Activated T-helper 1 cell treated with anti-CD3 and anti-CD28 coated beads, Interleukin-12 subunit alpha, Interleukin-12 subunit beta, Interleukin-2, Interleukin-4 antibody, amounts not matched to agents 30 ng/mL and 10 ng/mL and 1 ng/mL, durations not matched to agents 14 hours and 24 hours and 36 hours (primary cell): ENCODE data around the gene SGCG. TPM values are rescaled to one million over a fixed set of nuclear protein-coding genes. Genes with fewer than 3 reads are reported as not detected.

Experiments
- DNase-seq: peaks from one replicate; pipeline ENCODE4 v3.0.0; 2021; ENCODE audit warnings: low spot score
- H3K27ac Mint-ChIP-seq: one replicate; pipeline ENCODE4 v1.8.0; 2021; ENCODE audit warnings: mild to moderate bottlenecking, mixed read lengths
- H3K27me3 Mint-ChIP-seq: one replicate; pipeline ENCODE4 v1.8.0; 2022; ENCODE audit warnings: mild to moderate bottlenecking, moderate library complexity, mixed read lengths; ENCODE audit not compliant: insufficient read depth
- H3K36me3 Mint-ChIP-seq: one replicate; pipeline ENCODE4 v1.8.0; 2021; ENCODE audit warnings: low read depth, mixed read lengths
- H3K4me1 Mint-ChIP-seq: one replicate; pipeline ENCODE4 v1.8.0; 2021; ENCODE audit warnings: low read depth, mixed read lengths
- H3K4me3 Mint-ChIP-seq: one replicate; pipeline ENCODE4 v1.8.0; 2021; ENCODE audit warnings: mild to moderate bottlenecking, moderate library complexity, mixed read lengths
- H3K9me3 Mint-ChIP-seq: one replicate; pipeline ENCODE4 v1.8.0; 2021; ENCODE audit warnings: mixed read lengths
- intact Hi-C: fragments of 100-400 bp; cut with micrococcal nuclease; formaldehyde crosslinking; loops from one replicate; pipeline ENCODE4 v1.15.1; 2024
- total RNA-seq: library from RNA; stranded (reverse); gene quantifications from 2 replicates; pipeline ENCODE4 v1.2.3, GENCODE V29; 2022

Gene SGCG
- total RNA-seq, 1 donor from 2014 or later = not detected

DNA sequence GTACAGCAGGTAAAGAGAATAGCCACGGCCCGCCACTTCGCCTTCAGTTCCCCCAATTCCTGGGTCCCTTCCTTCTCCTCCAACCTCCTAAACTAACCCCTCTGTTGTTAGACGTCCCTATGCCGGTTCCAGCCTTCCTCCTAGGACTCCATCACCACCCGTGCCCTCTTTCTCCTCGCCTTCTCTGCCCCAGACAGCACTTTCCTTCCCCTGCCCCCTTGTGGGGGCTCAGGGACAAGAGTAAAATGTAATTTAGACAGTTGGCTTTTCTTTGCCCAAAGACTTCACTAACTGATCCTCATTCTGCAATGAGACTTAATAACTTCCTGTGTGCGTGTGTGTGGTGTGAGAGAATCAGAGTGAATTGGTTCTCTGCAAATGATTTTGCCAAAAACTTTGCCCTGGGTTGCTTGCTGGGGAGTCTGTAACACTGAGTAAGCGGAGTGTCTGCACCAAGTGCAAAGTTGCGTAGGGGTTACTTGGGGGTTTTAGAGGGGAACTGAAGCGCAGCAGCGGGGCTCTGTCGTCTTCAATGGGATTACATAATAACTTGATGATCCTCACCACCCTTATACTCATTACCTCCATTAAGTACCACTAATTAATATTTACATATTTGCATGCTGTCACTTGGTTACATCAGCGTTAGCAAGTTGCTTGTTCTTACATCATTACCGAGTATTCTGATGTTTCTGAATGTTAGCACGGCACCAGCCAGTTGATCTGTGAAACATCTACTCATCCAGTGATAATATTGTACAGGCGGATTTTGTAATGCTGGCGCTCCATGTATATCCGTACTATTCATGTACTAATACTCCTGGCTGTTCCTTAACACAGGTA, 19.9 kb upstream of the SGCG start:
- Mint-ChIP-seq H3K27me3 (peaks cover 24% of the 10 kb centered on the region), H3K36me3 (no peaks in the 10 kb centered on the region), H3K4me1 (no peaks in the 10 kb centered on the region), H3K9me3 (no peaks in the 10 kb centered on the region), H3K4me3 (no peak overlapping the region), H3K27ac (no peak overlapping the region)
- intact Hi-C loops = no loop called here
- DNase-seq = no peak

DNA sequence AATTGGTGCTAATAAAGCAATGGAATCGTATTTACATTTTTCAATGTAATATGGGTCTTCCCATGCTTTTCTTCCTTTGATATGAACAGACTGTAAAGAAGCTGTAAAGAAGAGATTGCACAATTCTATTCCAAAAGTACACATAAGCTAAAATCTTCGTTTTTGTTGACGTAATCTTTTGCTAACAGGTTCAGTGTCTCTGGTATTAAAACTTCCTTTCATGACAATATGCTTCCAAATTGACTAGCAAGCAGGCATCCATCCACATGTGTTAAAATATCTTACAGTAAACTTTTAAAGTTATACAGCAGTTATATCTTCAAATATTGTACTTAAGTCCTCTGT, 19.3 kb upstream of the SGCG start:
- no peaks in the 10 kb centered on the region for H3K4me1 Mint-ChIP-seq
- DNase-seq = no peak
- peaks cover 24% of the 10 kb centered on the region for H3K27me3 Mint-ChIP-seq
- no peaks in the 10 kb centered on the region for H3K36me3 Mint-ChIP-seq
- intact Hi-C loops = no loop called here
- H3K9me3 Mint-ChIP-seq = no peaks in the 10 kb centered on the region
- no peak overlapping the region for H3K4me3 Mint-ChIP-seq
- no peak overlapping the region for H3K27ac Mint-ChIP-seq

DNA sequence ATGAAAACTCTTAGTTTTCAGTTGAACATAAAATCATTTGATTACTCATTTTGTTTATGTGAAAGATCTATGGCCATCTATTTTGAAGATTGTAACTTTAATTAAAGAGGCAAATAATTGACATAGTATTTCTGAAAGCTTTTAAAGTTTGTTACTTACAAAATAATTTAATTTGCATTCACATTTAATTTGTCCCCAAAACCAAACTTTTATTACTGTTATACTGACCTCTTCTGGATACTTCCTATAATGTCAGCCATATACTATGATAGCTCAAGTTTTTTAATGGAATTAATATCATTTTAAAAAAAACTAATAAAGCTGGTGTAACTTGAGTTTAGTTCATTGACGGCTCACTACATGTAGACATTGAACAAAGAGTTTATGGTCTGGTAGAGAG, 4.9 kb upstream of the SGCG start:
- H3K9me3 Mint-ChIP-seq = no peaks in the 10 kb centered on the region
- intact Hi-C loops = no loop called here
- H3K36me3 Mint-ChIP-seq = no peaks in the 10 kb centered on the region
- H3K27me3 Mint-ChIP-seq = peaks cover 7% of the 10 kb centered on the region
- no peak overlapping the region for H3K27ac Mint-ChIP-seq
- no peak for DNase-seq
- H3K4me1 Mint-ChIP-seq = no peaks in the 10 kb centered on the region
- H3K4me3 Mint-ChIP-seq = no peak overlapping the region

DNA sequence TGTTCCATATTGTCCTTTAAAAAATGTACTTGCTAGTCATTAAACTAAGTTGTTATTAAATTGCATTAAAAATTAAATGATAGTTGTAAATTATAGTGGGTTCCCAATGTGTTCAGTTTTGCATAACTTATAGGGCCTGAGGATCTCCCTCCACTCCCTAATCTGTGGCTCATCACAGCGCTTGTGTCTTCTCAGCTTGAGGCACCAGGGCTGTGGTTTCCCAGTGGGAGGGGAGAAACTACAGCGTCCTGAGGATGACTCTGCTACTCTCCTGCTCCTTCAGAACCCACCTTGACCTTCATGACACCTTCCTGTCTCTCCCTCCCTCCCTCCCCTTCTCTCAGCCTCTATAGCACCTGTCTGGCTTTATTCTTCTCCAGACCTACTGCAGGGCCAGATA, 1.4 kb downstream of the SGCG start:
- Mint-ChIP-seq H3K27ac (no peak overlapping the region), H3K4me3 (no peak overlapping the region), H3K36me3 (no peaks in the 10 kb centered on the region), H3K27me3 (peaks cover 2% of the 10 kb centered on the region), H3K4me1 (no peaks in the 10 kb centered on the region), H3K9me3 (no peaks in the 10 kb centered on the region)
- DNase-seq = no peak
- intact Hi-C loops = no loop called here

DNA sequence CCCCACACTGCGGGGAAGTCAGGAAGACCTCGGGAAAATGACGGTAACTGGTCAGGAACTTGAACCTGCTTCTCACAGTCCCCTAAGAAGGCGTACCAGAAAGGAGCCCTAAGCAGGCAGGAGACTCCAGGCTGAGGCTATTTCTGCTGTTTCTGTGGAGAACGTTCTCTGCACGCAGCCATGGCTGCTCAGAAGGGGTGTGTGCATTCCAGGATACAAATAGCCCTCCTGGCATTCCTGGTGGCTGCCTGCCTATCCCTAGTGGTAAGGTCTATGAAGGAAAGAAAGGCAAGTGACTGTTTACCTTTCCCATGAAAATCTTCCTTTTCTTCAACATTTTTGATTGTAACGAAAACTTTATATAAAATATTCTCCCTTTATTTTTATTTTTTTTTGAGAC, 2.5 kb downstream of the SGCG start:
- Mint-ChIP-seq H3K27ac (no peak overlapping the region), H3K36me3 (no peaks in the 10 kb centered on the region), H3K4me1 (no peaks in the 10 kb centered on the region), H3K4me3 (no peak overlapping the region), H3K9me3 (no peaks in the 10 kb centered on the region), H3K27me3 (peaks cover under 1% of the 10 kb centered on the region)
- DNase-seq = no peak
- intact Hi-C loops = no loop called here

DNA sequence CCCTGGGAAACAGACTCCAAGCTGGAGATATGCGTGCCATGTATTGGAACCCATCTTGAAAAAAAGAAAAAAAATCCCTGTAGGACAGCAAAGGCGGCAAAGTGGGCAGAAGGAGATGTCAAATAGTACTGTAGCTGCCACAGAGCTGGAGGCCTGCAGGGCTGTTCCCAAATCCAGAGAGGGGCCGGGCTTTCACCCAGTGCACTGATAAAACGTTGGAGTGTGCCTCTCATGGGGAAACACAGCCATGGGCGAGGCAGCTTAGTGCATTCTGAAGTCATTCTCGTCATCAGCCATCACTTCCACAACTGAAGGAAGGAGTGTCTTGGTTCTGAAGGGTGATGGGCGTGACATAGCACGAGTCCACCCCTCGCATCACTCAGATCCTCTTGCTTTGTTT, 4.8 kb downstream of the SGCG start:
- no peaks in the 10 kb centered on the region for H3K9me3 Mint-ChIP-seq
- intact Hi-C loops = no loop called here
- H3K4me3 Mint-ChIP-seq = no peak overlapping the region
- H3K27ac Mint-ChIP-seq = no peak overlapping the region
- no peaks in the 10 kb centered on the region for H3K36me3 Mint-ChIP-seq
- no peaks in the 10 kb centered on the region for H3K27me3 Mint-ChIP-seq
- no peak for DNase-seq
- no peaks in the 10 kb centered on the region for H3K4me1 Mint-ChIP-seq

DNA sequence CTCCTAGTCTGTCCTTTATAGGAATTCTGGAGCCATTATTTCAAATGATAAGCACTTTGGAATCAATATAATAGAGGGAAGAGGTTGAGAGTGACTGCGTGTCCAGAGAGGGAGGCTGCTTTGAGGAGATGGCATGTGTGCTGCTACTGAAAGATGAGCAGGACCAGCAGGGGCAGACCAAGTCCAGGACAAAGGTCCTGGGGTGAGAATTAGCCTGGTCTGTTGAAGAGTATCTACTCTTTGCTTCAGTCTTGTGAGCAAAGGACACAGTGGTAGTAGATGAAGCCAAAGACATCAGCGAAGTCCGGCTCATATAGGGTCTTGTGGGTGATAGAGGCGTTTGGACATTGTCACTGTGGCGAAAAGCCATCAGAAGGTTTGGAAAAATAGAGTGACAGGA, 21.1 kb downstream of the SGCG start:
- H3K9me3 Mint-ChIP-seq = peaks cover 4% of the 10 kb centered on the region
- intact Hi-C loops = no loop called here
- H3K27me3 Mint-ChIP-seq = peaks cover 6% of the 10 kb centered on the region
- no peak overlapping the region for H3K4me3 Mint-ChIP-seq
- H3K36me3 Mint-ChIP-seq = no peaks in the 10 kb centered on the region
- H3K27ac Mint-ChIP-seq = no peak overlapping the region
- H3K4me1 Mint-ChIP-seq = no peaks in the 10 kb centered on the region
- DNase-seq = no peak

DNA sequence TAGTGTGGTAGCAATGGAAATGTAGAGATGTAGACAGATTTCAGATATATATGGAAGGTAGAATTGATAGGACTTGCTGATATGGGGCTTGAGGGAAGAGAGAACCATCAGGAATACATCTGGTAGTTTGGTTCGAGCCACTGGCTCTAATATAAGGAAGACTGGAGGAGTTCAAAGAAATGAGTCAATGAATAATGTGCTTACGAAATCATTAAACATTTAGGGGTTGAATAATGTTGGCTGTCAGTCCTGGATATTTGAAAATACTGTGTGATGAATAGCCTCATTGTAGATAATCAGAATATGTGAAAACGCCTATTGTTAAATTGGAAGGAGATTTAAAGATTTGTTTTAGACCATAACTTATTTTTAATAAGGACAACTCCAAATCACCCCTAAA, 21.6 kb downstream of the SGCG start:
- Mint-ChIP-seq H3K27me3 (peaks cover 6% of the 10 kb centered on the region), H3K4me3 (no peak overlapping the region), H3K36me3 (no peaks in the 10 kb centered on the region), H3K4me1 (no peaks in the 10 kb centered on the region), H3K27ac (no peak overlapping the region), H3K9me3 (peaks cover 4% of the 10 kb centered on the region)
- intact Hi-C loops = no loop called here
- DNase-seq = no peak

DNA sequence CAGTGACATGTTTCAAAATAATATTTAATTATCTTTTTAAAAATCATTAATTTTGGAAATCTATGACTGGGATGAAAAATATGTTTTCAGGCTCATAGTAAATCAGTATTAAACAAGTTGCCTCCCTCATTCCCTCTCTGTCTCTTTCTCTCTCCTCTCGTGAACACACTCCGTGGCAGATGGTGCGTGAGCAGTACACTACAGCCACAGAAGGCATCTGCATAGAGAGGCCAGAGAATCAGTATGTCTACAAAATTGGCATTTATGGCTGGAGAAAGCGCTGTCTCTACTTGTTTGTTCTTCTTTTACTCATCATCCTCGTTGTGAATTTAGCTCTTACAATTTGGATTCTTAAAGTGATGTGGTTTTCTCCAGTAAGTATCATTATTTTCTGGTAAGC, 22.7 kb downstream of the SGCG start:
- H3K36me3 Mint-ChIP-seq = no peaks in the 10 kb centered on the region
- H3K9me3 Mint-ChIP-seq = peaks cover 4% of the 10 kb centered on the region
- no peak for DNase-seq
- H3K4me3 Mint-ChIP-seq = no peak overlapping the region
- intact Hi-C loops = no loop called here
- no peaks in the 10 kb centered on the region for H3K4me1 Mint-ChIP-seq
- H3K27ac Mint-ChIP-seq = no peak overlapping the region
- peaks cover 6% of the 10 kb centered on the region for H3K27me3 Mint-ChIP-seq

DNA sequence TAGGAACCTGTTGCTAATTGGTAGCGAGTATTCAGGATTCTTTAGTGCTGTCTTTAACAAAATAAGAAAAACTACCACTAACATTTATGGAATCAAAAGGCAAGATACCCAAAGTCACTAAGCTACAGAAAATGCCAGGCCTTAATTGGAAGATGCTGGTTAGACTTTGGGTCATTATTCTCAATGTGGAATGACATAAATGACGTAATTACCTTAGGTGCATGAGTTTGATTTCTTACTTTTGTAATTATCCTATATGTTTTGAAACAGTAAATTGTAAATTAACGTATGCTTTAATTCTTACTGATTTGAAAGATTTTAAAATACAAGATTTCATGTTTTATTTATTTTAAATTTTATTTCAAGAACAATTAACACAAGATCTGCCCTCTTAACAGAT, 25.0 kb downstream of the SGCG start:
- intact Hi-C loops = no loop called here
- DNase-seq = no peak
- no peak overlapping the region for H3K4me3 Mint-ChIP-seq
- H3K27me3 Mint-ChIP-seq = peaks cover 6% of the 10 kb centered on the region
- H3K27ac Mint-ChIP-seq = no peak overlapping the region
- H3K9me3 Mint-ChIP-seq = peaks cover 4% of the 10 kb centered on the region
- no peaks in the 10 kb centered on the region for H3K4me1 Mint-ChIP-seq
- H3K36me3 Mint-ChIP-seq = no peaks in the 10 kb centered on the region

DNA sequence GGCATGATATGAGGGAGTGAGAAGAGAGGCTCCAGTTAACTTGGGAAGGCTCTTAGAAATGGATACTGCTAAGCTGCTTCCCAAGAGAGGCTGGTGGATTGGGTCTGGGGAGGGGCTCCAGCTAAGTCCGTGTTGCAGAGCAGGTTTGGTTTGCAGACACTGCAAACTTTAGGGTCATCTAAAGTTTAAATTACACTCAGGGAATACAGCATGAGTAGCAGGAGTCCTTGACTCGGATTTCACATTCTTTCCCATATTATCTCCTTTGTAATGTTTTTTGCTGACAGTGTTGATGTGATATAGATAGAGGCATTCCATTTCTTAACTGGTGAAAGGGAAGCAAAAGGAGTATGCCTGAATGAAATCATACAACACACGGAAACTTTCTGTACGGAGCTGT, 31.9 kb downstream of the SGCG start:
- no peak for DNase-seq
- intact Hi-C loops = no loop called here
- no peaks in the 10 kb centered on the region for H3K27me3 Mint-ChIP-seq
- H3K9me3 Mint-ChIP-seq = peaks cover 11% of the 10 kb centered on the region
- no peaks in the 10 kb centered on the region for H3K36me3 Mint-ChIP-seq
- no peaks in the 10 kb centered on the region for H3K4me1 Mint-ChIP-seq
- no peak overlapping the region for H3K27ac Mint-ChIP-seq
- no peak overlapping the region for H3K4me3 Mint-ChIP-seq

DNA sequence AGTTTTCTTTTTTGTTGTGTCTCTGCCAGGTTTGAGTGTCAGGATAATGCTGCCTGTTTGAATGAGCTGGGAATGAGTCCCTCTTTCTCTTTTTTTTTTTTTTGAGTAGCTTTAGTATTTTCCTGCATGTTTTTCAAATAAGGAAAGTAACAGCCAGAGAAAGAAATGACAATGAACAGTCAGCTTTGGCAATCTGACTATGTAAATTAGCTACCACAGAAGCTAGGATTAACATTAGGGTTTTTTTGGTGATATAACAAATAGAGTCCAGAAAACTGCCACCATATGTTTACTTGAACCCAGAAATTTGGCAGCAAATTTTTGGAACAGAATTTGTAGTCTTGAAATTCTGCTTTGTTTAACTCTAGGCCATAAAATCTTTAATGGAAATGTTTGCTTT, 50.5 kb downstream of the SGCG start:
- no peaks in the 10 kb centered on the region for H3K9me3 Mint-ChIP-seq
- DNase-seq = no peak
- no peak overlapping the region for H3K27ac Mint-ChIP-seq
- peaks cover 3% of the 10 kb centered on the region for H3K27me3 Mint-ChIP-seq
- H3K4me1 Mint-ChIP-seq = no peaks in the 10 kb centered on the region
- H3K36me3 Mint-ChIP-seq = no peaks in the 10 kb centered on the region
- intact Hi-C loops = no loop called here
- H3K4me3 Mint-ChIP-seq = no peak overlapping the region

DNA sequence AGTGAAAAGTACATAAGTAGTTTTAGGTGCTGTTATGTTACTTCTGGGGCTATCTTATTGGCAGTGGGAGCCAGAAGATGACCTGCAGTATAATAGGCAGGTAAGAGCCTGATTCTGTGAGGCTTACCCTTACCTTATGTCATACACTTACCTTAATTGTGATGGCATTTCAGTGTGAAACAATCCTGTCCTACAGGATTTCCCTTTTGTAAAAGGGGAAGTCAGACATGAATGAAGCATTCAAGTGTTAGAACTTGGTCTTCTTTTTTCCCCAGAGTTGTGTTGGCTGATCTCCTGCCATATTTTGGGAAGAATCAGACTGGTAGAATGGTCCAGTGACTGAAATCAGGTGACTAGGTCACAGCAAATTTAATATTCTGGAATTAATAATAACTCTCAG, 55.2 kb downstream of the SGCG start:
- no peaks in the 10 kb centered on the region for H3K36me3 Mint-ChIP-seq
- H3K27me3 Mint-ChIP-seq = peaks cover 7% of the 10 kb centered on the region
- no peak for DNase-seq
- H3K4me1 Mint-ChIP-seq = no peaks in the 10 kb centered on the region
- no peaks in the 10 kb centered on the region for H3K9me3 Mint-ChIP-seq
- intact Hi-C loops = no loop called here
- no peak overlapping the region for H3K4me3 Mint-ChIP-seq
- no peak overlapping the region for H3K27ac Mint-ChIP-seq

DNA sequence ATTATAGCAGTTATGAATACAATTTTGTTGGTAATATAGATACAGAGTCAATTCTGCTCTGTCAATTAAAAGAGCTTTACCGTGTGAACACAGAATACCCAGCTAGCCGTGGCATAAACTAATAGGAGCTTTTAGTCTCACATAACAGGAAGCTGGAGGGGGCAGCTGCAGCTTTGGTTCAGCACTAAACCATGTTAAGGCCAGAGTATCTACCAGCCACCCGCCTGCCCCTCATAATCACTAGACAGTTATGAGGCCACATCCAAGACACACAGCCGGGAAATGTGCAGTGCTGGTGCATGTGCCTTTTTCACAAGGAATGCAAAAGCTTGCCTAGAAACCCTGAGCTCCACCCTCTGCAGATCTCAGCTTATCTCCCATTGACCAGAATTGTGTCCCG, 62.3 kb downstream of the SGCG start:
- intact Hi-C loops = no loop called here
- no peak overlapping the region for H3K27ac Mint-ChIP-seq
- H3K4me1 Mint-ChIP-seq = no peaks in the 10 kb centered on the region
- DNase-seq = no peak
- no peaks in the 10 kb centered on the region for H3K9me3 Mint-ChIP-seq
- no peak overlapping the region for H3K4me3 Mint-ChIP-seq
- peaks cover 3% of the 10 kb centered on the region for H3K27me3 Mint-ChIP-seq
- no peaks in the 10 kb centered on the region for H3K36me3 Mint-ChIP-seq
